ENCODE measurements around the gene WFS1. TPM values are rescaled to one million over a fixed set of nuclear protein-coding genes. Genes with fewer than 3 reads are reported as not detected.

Gene WFS1
- total RNA-seq, 4 donors from 2014 or later = 124 to 174 (median 132) TPM

DNA sequence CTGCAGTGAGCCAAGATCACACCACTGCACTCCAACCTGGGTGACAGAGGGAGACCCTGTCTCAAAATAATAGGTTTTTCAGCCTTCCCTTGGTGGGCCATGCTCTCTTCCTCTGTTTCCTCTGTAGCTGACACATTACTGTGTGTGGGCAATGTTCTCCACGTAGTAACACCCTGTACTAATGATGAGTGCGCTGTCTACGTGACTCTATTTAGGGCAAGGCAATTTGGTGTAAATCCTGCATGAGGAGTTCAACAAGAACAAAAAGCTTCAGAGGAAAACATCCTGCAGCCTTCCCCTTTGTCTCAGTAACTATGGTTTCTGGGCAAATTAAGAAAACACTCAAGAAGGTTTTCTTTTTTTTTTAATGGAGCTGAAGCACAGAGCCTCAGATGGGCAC is 44.9 kb upstream of the WFS1 start:
- H3K4me1 ChIP-seq = peaks cover 0 to 6% of the 10 kb centered on the region in 2 donors
- no peak overlapping the region for H3K27ac ChIP-seq
- no peaks in the 10 kb centered on the region for H3K36me3 ChIP-seq
- TF ChIP-seq, protein P1, sequence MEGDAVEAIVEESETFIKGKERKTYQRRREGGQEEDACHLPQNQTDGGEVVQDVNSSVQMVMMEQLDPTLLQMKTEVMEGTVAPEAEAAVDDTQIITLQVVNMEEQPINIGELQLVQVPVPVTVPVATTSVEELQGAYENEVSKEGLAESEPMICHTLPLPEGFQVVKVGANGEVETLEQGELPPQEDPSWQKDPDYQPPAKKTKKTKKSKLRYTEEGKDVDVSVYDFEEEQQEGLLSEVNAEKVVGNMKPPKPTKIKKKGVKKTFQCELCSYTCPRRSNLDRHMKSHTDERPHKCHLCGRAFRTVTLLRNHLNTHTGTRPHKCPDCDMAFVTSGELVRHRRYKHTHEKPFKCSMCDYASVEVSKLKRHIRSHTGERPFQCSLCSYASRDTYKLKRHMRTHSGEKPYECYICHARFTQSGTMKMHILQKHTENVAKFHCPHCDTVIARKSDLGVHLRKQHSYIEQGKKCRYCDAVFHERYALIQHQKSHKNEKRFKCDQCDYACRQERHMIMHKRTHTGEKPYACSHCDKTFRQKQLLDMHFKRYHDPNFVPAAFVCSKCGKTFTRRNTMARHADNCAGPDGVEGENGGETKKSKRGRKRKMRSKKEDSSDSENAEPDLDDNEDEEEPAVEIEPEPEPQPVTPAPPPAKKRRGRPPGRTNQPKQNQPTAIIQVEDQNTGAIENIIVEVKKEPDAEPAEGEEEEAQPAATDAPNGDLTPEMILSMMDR (IDR thresholded peaks at IDR 0.05) = no peak
- no peak for TF ChIP-seq POLR2A (IDR thresholded peaks at IDR 0.05)
- intact Hi-C loops (cut with DNase I) = no loop called here
- H3K27me3 ChIP-seq = no peaks in the 10 kb centered on the region
- H3K9me3 ChIP-seq = no peaks in the 10 kb centered on the region
- no peak overlapping the region for H3K4me3 ChIP-seq (replicated peaks in 1 of 3)
- 78 to 81% methylated on average over 3 of the region's 3 CpGs for WGBS, 2 donors
- no peak for DNase-seq

DNA sequence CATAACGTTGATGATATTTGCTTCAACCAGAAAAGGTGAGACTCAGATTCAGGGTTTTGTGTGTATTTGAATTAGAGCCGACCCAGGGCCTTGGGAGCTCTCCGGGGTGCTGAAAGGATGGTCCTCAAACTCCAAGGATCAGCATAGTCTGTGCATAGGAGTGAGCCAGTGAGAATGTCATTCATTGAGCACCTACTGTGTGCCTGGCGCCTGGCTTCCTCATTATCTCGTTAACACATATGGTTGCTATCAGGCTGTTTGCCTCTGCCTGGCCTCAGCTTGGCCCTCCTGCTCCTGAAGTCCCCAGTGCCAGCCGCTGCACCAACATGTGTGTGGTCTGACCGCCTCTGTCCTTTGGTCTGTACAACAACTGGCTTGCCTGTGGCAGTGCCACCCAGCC is 44.2 kb upstream of the WFS1 start:
- DNase-seq = peak in 1 of 2 donors; percentile 36
- Histone ChIP-seq H3K27ac (no peak overlapping the region), H3K4me3 (replicated peaks in 1 of 3) (no peak overlapping the region), H3K27me3 (no peaks in the 10 kb centered on the region), H3K9me3 (no peaks in the 10 kb centered on the region), H3K4me1 (peaks cover 0 to 6% of the 10 kb centered on the region in 2 donors), H3K36me3 (no peaks in the 10 kb centered on the region)
- 35% methylated on average over 4 to 7 of the region's 7 CpGs for WGBS, 2 donors
- intact Hi-C loops (cut with DNase I) = no loop called here
- no peak for TF ChIP-seq POLR2A (IDR thresholded peaks at IDR 0.05)
- TF ChIP-seq, protein P1 (IDR thresholded peaks at IDR 0.05) = no peak

DNA sequence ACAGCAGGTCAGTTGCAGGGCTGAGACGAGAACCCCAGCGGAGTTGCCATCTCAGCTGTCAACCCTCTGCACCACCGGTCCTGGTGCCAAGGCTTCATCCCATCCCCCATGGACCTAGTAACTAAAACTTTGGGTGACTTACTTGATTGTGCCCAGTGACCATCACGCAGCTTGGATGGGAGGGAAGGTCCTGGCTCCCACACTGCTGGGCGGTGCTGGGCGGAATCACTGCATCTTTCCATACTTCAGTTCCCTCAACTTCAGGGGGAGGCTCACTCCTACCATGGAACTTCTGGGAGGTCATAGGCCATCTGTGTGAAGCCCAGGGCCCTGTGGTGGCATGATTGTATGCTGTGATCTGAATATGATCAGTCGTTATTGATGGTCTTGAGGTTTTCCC is 43.1 kb upstream of the WFS1 start:
- Histone ChIP-seq H3K4me3 (replicated peaks in 1 of 3) (no peak overlapping the region), H3K36me3 (no peaks in the 10 kb centered on the region), H3K9me3 (no peaks in the 10 kb centered on the region), H3K27ac (no peak overlapping the region), H3K4me1 (peaks cover 0 to 6% of the 10 kb centered on the region in 2 donors), H3K27me3 (no peaks in the 10 kb centered on the region)
- no peak for DNase-seq
- TF ChIP-seq POLR2A (IDR thresholded peaks at IDR 0.05) = no peak
- TF ChIP-seq, protein P1 (IDR thresholded peaks at IDR 0.05) = no peak
- intact Hi-C loops (cut with DNase I) = no loop called here
- 89 to 95% methylated on average over 7 of the region's 7 CpGs for WGBS, 2 donors

DNA sequence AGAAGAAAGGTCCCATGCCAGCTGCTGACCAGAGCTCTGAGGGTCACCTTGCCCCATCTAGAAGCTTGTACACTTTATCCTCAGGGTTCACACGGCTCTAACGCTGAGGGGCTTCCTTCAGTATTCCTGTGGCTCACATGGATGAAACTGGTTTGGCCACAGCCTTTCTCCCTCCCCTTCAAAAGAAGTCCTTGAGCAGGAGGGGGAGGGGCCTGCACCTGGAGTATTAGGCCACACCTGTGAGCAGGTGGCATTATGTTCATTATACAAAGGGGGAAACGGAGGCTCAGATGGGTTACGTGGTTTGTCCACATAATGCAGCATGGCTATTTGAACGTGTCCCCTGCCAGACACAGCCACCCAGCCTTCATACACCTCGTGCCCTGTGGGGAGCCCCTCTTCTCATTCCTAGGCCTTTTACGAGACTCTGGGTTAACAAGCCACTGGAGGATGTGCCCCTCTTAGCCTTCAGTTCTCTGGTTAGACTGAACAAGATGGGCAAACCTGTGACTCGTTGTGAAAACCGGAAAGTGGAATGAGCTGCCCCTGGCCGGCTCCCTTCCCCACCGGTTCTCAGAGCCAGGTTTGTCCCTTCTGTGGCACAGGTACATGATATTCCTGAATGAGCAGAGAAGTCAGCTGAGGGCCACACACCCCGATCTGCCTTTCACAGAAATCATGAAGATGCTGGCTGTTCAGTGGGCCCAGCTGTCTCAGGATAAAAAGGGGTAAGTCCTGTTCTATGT is 42.1 kb upstream of the WFS1 start:
- Histone ChIP-seq H3K27me3 (no peaks in the 10 kb centered on the region), H3K9me3 (no peaks in the 10 kb centered on the region), H3K36me3 (no peaks in the 10 kb centered on the region), H3K4me1 (no peaks in the 10 kb centered on the region), H3K4me3 (replicated peaks in 1 of 3) (no peak overlapping the region), H3K27ac (no peak overlapping the region)
- intact Hi-C loops (cut with DNase I) = no loop called here
- no peak for TF ChIP-seq POLR2A (IDR thresholded peaks at IDR 0.05)
- TF ChIP-seq, protein P1 (IDR thresholded peaks at IDR 0.05) = no peak
- no peak for DNase-seq
- WGBS, 2 donors = 66 to 74% methylated on average over 12 of the region's 12 CpGs

DNA sequence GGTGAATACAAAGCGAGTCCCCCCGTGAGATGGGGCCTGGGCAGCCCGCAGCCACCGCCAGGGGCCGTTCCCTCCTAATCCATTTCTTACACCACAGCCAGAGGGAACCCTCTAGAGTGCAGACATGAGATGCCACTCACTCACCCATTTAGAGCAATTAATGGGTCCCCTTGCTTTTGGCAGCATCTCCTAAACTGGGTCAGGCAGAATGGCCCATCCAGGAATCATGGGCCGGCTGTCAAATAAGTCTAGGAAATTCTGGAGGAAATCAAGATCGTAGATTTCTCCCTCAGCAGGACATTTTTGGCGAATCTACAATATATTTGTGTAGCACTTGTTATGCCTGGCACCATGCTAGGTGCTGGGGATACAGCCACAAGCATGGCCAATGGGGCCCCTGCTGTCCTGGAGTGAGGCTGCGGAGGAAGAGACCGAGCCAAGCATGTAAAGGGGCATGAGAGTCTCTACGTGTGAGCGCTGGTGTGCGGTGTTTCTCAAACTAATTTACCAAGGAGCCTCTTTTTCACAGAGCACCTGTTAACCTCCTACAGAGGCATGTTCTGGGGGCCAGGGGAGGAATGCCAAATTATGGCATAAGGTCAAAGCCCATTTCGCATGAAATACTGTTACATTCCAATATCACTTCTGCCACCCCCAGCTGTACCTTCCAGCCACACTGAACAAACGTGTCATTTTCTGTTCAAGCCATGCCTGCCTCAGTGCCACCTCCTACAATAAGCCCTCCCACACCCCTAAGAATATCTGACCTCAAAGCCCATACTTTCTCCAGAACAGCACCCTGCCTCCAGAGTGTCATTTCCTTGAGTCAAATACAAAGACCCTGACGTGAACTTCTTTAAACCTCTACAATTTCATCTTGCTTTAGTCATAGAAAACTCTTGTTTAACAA is 41.2 kb upstream of the WFS1 start:
- intact Hi-C loops (cut with DNase I) = no loop called here
- Histone ChIP-seq H3K4me3 (replicated peaks in 1 of 3) (no peak overlapping the region), H3K9me3 (no peaks in the 10 kb centered on the region), H3K27me3 (no peaks in the 10 kb centered on the region), H3K4me1 (no peaks in the 10 kb centered on the region), H3K36me3 (no peaks in the 10 kb centered on the region), H3K27ac (no peak overlapping the region)
- WGBS, 2 donors = 70 to 77% methylated on average over 13 to 16 of the region's 16 CpGs
- DNase-seq = no peak
- TF ChIP-seq, protein P1 (IDR thresholded peaks at IDR 0.05) = no peak
- TF ChIP-seq POLR2A (IDR thresholded peaks at IDR 0.05) = no peak

All from thyroid gland (tissue), 4 donors.